NCI-H2196 treated with DMSO at 0.1 percent for 48 hours (cell line): ENCODE results near the gene TPSD1.
"Not testable (repeated sequence)": the region's sequence is repeated elsewhere in the genome, so short reads cannot be mapped to it uniquely, and the experiment has no call there.

Experiments
- DNase-seq: peaks from one replicate; lab custom pipeline; 2025; ENCODE audit not compliant: unreplicated experiment; lab: John Stamatoyannopoulos, UW

Gene TPSD1

DNA sequence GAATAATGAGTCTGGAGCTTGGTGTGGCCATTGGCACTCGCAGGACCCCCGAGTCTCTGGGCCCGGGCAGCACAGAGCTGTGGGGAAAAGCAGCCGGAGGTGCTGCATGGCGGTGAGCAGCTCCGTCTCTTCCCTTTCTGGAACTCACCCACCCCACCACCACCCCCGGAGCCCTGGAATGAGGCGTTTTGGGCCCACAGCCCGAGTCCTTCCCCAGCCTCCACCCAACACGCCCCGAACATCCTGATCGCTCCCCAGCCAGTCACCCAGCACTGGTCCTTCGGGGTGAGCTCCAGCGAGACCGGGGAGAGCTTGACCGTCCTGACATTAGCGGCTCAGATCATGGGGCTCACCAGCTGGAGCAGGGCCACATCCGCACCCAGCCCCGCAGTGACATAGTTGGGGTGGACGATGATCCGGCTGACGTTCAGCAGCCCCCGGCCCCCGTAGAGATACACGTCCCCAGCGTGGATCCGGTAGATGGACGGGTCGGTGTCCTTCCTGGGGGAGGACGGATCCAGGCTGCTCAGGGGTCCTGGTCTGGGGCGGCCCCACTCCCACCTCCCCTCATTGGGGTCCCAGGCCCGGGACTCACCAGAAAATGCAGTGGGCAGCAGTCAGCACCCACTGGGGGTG lies 6.5 kb downstream of the TPSD1 start:
- DNase-seq, result no peak

- DNase-seq, result no peak
Measured at GRCh38 chr16:1262846-1263221, 7.0 kb downstream of the TPSD1 start.

GRCh38 chr16:1263591-1264344 lies 7.9 kb downstream of the TPSD1 start:
- DNase-seq, result no peak

- no peak for DNase-seq
Measured at GRCh38 chr16:1264345-1265089, 8.6 kb downstream of the TPSD1 start.

- DNase-seq, result no peak
Measured at GRCh38 chr16:1265090-1265630, 9.3 kb downstream of the TPSD1 start.

DNA sequence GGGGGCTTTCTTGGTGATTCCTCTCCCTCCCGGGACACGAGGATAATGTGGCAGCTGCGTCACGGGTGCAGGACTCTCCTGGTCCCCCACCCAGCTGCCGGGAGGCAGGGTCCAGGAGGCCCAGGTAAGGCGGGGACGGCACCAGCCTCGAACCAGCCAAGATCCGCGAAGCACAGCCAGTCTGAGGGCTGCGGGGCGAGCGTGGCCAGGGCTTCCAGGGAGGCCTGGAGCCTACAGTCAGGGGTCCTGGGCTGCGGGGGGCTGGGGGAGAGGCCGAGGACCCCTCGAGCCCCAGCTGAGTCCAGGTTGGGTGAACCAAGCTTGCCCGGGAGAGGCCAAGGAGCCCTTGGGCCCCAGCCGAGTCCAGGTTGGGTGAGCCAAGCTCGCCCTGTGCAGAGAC lies 10.0 kb downstream of the TPSD1 start:
- no peak for DNase-seq

DNA sequence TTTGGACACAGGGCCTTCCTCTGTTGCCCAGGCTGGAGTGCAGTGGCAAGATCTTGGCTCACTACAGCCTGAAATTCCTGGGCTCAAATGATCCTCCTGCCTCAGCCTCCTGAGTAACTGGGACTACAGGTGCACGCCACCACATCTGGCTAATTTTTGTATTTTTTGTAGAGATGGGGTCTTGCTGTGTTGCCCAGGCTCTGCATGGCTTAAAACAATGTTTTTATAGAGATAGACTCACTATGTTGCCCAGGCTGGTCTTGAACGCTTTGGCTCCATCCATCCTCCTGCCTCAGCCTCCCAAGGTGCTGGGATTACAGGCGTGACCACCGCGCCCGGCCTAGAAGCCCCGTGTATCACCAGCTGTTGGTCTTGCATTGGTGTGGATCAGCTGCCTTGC lies 13.5 kb downstream of the TPSD1 start:
- DNase-seq, result not testable (repeated sequence)

- no peak for DNase-seq
Measured at GRCh38 chr16:1271380-1271723, 15.5 kb downstream of the TPSD1 start.

- DNase-seq, result peak; percentile 78
Measured at GRCh38 chr16:1271724-1272413, 16.0 kb downstream of the TPSD1 start.

DNA sequence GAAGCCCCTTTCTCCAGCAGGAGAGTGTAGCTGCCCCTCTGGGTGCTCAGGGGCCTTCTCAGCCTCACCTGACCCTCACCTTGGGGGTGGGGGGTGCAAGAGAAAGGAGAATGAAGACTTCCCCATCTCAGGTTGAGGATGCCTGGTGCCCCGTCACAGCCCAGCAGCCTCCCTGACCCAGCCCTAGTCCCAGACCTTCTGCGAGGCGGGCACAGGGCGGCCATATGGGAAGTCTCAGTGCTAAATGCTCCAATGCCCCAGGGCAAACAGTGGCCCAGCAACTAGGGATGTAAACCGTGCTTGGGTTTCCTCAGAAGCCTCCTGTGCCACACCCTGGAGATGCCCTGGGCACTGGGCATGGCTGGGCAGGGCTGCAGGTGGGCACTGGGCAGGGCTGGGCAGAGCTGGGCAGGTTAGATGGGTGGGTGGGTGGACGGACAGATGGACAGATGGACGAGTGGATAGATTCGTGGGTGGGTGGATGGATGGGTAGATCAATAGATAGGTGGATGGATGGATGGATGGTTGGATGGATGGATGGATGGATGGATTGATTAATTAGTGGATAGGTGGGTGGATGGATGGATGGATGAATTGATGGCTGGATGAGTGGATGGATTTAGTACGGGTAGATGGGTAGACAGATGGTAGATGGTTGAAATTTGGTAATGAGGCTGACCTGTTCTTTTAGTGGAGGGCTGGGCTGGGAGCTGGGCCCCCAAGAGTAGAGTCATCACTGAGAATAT lies 16.8 kb downstream of the TPSD1 start:
- no peak for DNase-seq

DNA sequence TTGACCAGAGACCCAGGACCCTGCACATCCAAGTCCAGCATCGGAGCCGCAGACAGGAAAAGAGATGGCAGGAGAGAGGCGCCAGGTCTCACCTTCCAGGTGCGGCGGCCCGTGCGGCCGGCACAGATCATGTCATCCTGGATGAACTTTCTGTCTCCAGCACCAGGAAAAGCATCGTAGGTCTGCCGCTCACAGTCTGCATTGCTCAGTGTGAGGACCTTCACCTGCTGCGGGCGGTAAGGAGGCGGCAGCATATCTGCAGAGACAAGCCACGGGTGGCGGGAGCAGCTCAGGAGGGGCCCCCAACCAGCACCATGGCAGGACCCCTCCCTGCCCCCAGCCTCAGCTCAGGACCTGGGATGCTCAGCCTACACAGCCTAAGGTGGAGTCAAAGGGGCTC lies 17.9 kb downstream of the TPSD1 start:
- DNase-seq, result no peak

DNA sequence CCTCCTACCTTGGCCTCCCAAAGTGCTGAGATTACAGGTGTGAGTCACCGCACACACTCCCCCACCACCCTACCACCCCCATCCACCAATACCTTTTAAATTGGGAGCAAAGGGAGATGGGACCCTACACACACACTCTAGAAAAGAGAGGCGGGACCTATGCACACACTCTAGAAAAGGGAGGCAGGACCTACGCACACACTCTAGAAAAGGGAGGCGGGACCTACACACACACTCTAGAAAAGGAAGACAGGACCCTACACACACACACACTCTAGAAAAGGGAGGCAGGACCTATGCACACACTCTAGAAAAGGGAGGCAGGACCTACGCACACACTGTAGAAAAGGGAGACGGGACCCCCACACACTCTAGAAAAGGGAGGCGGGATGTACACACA lies 18.9 kb downstream of the TPSD1 start:
- DNase-seq, result no peak

- no peak for DNase-seq
Measured at GRCh38 chr16:1275791-1276579, 20.1 kb downstream of the TPSD1 start.

DNA sequence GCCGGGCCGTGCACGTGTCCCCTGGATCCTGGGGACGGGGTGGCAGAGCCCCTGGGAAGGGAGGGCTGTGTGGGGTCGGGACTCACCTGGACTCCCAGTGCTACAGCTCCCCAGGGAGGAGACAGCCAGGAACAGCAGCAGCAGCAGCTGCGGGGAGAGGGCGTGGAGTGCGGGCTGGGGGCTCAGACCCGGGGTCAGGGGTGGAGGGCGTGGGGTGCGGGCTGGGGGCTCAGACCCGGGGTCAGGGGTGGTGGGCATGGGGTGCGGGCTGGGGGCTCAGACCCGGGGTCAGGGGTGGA lies 20.7 kb downstream of the TPSD1 start:
- no peak for DNase-seq

DNA sequence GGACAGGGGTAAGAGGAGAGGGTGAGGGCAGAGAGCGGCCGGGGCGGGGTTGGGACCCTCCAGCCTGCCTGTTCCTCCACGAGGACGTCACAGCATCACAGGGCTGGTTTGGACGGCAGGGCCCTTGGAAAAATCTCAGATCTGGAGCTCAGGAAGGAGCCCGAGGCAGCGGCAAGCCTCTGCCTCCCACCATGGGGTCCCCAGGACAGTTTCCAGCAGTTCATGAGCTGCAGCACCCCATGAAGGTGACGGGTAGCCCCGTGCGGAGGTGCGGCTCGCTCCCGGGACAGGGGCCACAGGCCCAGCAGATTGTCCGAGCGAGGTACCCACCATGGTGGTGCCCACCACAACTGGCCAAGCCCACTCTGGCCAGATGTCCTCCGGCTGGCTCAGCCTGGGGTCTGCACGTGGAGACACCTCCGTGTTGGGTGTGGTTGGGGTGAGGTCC lies 21.3 kb downstream of the TPSD1 start:
- DNase-seq, result no peak

DNA sequence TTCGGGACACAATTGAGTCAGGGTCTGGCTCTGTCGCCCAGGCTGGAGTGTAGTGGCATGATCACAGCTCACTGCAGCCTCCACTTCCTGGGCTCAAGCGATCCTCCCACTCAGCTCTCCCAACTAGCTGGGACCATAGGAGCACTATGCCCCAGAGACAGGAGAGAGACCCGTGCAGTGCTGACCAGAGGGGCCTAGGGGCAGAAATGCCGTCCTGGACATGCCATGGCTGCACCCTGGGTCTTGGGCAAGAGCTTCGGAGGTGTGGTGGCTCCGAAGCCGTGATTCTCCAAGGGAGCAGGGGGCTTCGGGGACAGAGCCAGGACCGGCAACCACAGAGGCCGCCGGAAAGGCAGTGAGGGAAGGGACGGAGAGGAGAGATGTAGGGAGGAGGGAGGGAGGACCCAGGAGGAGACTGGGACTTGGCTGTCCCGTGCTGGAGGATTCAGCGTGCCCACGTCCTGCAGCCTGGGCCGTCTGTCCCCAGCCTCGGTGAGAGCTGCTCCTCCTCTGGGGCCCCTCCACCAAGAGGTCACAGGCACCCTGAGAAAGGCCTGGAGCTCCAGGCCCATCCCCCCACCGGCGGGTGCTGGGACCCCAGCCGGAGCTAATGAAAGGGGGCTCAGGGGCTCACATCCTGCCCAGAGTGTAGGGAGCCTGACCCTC lies 21.9 kb downstream of the TPSD1 start:
- DNase-seq, result no peak

DNA sequence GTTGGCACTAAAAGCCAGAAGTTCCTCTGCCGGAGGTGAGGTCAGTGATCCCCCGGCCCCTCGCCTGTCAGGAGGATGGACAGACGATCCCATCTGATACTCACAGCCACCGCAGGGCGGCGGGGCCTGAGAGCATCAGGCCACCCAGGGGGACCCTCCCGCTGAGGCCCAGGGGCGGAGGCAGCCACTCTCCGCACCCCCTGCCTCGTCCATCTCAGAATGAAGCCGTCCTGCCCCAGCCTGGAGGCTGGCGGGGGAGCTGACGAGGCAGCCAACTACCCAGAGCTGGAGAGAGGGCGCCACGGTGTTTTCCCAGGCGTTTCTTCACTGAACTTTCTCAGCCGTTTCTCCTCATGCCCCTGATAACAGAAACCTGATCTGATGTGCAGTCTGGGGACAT lies 22.6 kb downstream of the TPSD1 start:
- no peak for DNase-seq

DNA sequence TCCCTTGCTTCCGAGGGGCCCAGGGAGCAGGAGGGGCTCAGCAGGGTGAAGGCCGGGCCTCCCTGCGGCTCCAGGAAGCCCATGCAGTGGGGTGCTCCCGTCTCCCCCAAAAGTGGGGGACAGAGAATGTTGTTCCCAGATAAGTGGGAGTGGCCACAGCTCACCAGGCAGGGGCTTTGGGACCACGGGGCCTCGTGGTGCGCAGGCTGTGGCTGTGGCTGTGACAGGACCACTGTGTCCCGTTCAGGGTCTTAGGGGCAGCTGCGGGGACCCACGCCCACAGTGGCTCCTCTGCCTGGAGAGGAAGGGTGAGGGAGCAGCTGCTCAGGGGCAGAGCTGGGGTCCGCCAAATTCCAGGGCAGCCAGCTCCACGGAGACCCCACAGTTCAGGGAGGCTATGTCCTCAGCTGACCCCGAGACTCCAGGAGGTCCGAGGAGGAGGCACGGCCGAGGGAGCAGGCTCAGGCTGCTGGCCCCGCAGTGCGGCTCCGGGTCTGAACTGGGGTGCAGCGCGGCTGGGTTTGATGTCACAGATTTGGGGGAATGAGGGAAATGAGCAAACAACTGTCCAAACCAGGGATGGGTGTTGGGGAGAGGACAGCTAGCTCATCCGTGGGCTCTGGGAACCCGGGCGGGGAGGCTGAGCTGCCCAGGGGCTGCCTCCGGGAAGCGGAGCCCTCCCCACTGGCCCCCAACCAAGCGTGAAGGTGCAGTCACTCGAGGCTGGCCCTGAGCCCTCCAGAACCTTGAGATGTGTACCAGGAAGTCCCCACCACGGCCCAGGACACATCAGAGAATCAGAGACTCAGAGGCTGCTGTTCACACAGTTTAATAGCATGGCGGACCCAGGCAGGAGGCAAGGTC lies 23.4 kb downstream of the TPSD1 start:
- no peak for DNase-seq
